Esophagus squamous epithelium (tissue), 4 donors: Measurements from ENCODE around the gene HOXB8.

Experiments used
- CTCF ChIP-seq, 6 experiments: fragments of 450-650 bp in 4 of 6; fragments of 200-600 bp in 2 of 6; sonication (generic) in 2 of 6; IDR thresholded peaks; one replicate each; pipeline ENCODE4 v1.5.1; 2016 to 2019; ENCODE audit warnings: antibody characterized with exemption in 6 of 6, mild to moderate bottlenecking in 4 of 6, moderate library complexity in 4 of 6
- POLR2A ChIP-seq, 4 donors: fragments of 450-650 bp; IDR thresholded peaks; one replicate each; pipeline ENCODE4 v1.6.1; 2017; ENCODE audit warnings: antibody characterized with exemption in 4 of 4, mild to moderate bottlenecking in 4 of 4, moderate library complexity in 3 of 4

GRCh38 chr17:48578616-48579470, 36.2 kb downstream of the HOXB8 start:
- TF ChIP-seq POLR2A (IDR thresholded peaks at IDR 0.05) = no peak
- TF ChIP-seq CTCF (IDR thresholded peaks at IDR 0.05) = no peak
